HG03469 (cell line): ENCODE results near the gene FXYD7.
"Not testable (repeated sequence)": the region's sequence is repeated elsewhere in the genome, so short reads cannot be mapped to it uniquely, and the experiment has no call there.

Experiments
- ATAC-seq: cut with Tn5 transposase; IDR thresholded peaks from one replicate; pipeline ENCODE4 v1.9.1; 2021; ENCODE audit warnings: mild to moderate bottlenecking, moderate library complexity, moderate number of reproducible peaks; ENCODE audit not compliant: unreplicated experiment

The FXYD7 gene

GRCh38 chr19:35142606-35143230 lies 337 bp upstream of the FXYD7 start:
- no peak for ATAC-seq

GRCh38 chr19:35143818-35144217 lies 763 bp downstream of the FXYD7 start:
- no peak for ATAC-seq

GRCh38 chr19:35144259-35144599 lies 1.2 kb downstream of the FXYD7 start:
- ATAC-seq, result no peak

- ATAC-seq, result no peak
Measured at GRCh38 chr19:35144600-35145436, 1.8 kb downstream of the FXYD7 start.

GRCh38 chr19:35146746-35147459 lies 3.8 kb downstream of the FXYD7 start:
- ATAC-seq, result no peak

GRCh38 chr19:35149463-35149862 lies 6.4 kb downstream of the FXYD7 start:
- no peak for ATAC-seq

- no peak for ATAC-seq
Measured at GRCh38 chr19:35150445-35150844, 7.4 kb downstream of the FXYD7 start.

- ATAC-seq, result no peak
Measured at GRCh38 chr19:35151273-35152065, 8.4 kb downstream of the FXYD7 start.

GRCh38 chr19:35153129-35153522 lies 10.1 kb downstream of the FXYD7 start:
- not testable (repeated sequence) for ATAC-seq

- ATAC-seq, result no peak
Measured at GRCh38 chr19:35153701-35154524, 10.9 kb downstream of the FXYD7 start.

GRCh38 chr19:35154525-35155406 lies 11.7 kb downstream of the FXYD7 start, which contains the start of gene FXYD5:
Gene FXYD5, plus strand, starts transcription at chr19:35154735. Its CDS starts 816 bp downstream, at chr19:35155551.
- no peak for ATAC-seq

GRCh38 chr19:35155441-35155840 lies 12.4 kb downstream of the FXYD7 start:
- ATAC-seq, result no peak

GRCh38 chr19:35155981-35156672 lies 13.1 kb downstream of the FXYD7 start:
- ATAC-seq, result no peak

GRCh38 chr19:35156673-35157014 lies 13.6 kb downstream of the FXYD7 start:
- no peak for ATAC-seq

GRCh38 chr19:35157431-35157830 lies 14.4 kb downstream of the FXYD7 start:
- ATAC-seq, result no peak

GRCh38 chr19:35159606-35160005 lies 16.6 kb downstream of the FXYD7 start:
- no peak for ATAC-seq

- no peak for ATAC-seq
Measured at GRCh38 chr19:35160629-35161433, 17.8 kb downstream of the FXYD7 start.

GRCh38 chr19:35161434-35161743 lies 18.3 kb downstream of the FXYD7 start:
- ATAC-seq, result no peak
